SU-DHL-6 (cell line): ENCODE measurements around the gene MYLK.

Source experiments
- CTCF ChIP-seq: fragments of 200-600 bp; sonication (generic); IDR thresholded peaks from one replicate; pipeline ENCODE4 v1.5.1; 2017; ENCODE audit warnings: antibody characterized with exemption, mild to moderate bottlenecking, low read length, moderate library complexity; ENCODE audit not compliant: insufficient read depth, poor library complexity, severe bottlenecking
- EZH2phosphoT487 ChIP-seq: fragments of 200-600 bp; sonication (generic), shearing (Covaris generic); conservative IDR thresholded peaks from 2 replicates; pipeline ENCODE4 v1.6.1; 2018; ENCODE audit warnings: mild to moderate bottlenecking, antibody characterized with exemption, low read length, moderate library complexity, mixed read lengths

- TF ChIP-seq CTCF (no peak), EZH2phosphoT487 (no peak)
Measured at GRCh38 chr3:123642957-123643330, 241.2 kb downstream of the MYLK start.
